H9 (cell line): ENCODE measurements around the gene PHF11. TPM values are rescaled to one million over a fixed set of nuclear protein-coding genes. Genes with fewer than 3 reads are reported as not detected.

ENCODE experiments used
- DNase-seq: peaks from one replicate; pipeline ENCODE4 v3.0.0-alpha.2; 2017
- H2AFZ ChIP-seq: one replicate; pipeline ENCODE4 v1.6.1; 2013; ENCODE audit warnings: mild to moderate bottlenecking, low read length, control low read depth, moderate library complexity
- H2AK5ac ChIP-seq: 2 replicates; pipeline ENCODE4 v1.6.1; 2013; ENCODE audit warnings: low read length, control low read depth, mixed read lengths; ENCODE audit not compliant: insufficient read length
- H2BK120ac ChIP-seq: one replicate; pipeline ENCODE4 v1.6.1; 2013; ENCODE audit warnings: low read depth, mild to moderate bottlenecking, low read length, control low read depth, inconsistent platforms; ENCODE audit not compliant: poor library complexity, severe bottlenecking
- H2BK12ac ChIP-seq: 2 replicates; pipeline ENCODE4 v1.6.1; 2013; ENCODE audit warnings: low read length, control low read depth, mixed read lengths, low read depth; ENCODE audit not compliant: insufficient read length
- H2BK15ac ChIP-seq: 2 replicates; pipeline ENCODE4 v1.6.1; 2013; ENCODE audit warnings: low read depth, low read length, control low read depth
- H2BK20ac ChIP-seq: one replicate; pipeline ENCODE4 v1.6.1; 2013; ENCODE audit warnings: low read depth, mild to moderate bottlenecking, low read length, control low read depth, inconsistent platforms; ENCODE audit not compliant: poor library complexity, severe bottlenecking
- H2BK5ac ChIP-seq: 2 replicates; pipeline ENCODE4 v1.6.1; 2013; ENCODE audit warnings: low read length, control low read depth, mixed read lengths; ENCODE audit not compliant: insufficient read length
- H3K14ac ChIP-seq: 2 replicates; pipeline ENCODE4 v1.6.1; 2013; ENCODE audit warnings: low read length, control low read depth; ENCODE audit not compliant: insufficient read depth
- H3K18ac ChIP-seq: 2 replicates; pipeline ENCODE4 v1.6.1; 2013; ENCODE audit warnings: low read depth, mild to moderate bottlenecking, mixed read lengths, low read length, control low read depth; ENCODE audit not compliant: insufficient read length
- H3K23ac ChIP-seq: 2 replicates; pipeline ENCODE4 v1.6.1; 2013; ENCODE audit warnings: low read length, control low read depth, mixed read lengths, low read depth; ENCODE audit not compliant: insufficient read length
- H3K23me2 ChIP-seq: 2 replicates; pipeline ENCODE4 v1.6.1; 2013; ENCODE audit warnings: low read depth, mild to moderate bottlenecking, mixed read lengths, low read length, control low read depth; ENCODE audit not compliant: insufficient read length, poor library complexity, severe bottlenecking
- H3K27ac ChIP-seq: 2 replicates; pipeline ENCODE4 v1.5.1; 2013; ENCODE audit warnings: low read length, control low read depth, mixed read lengths, low read depth; ENCODE audit not compliant: insufficient read length
- H3K27me3 ChIP-seq: 2 replicates; pipeline ENCODE4 v1.6.1; 2013; ENCODE audit warnings: low read length, control low read depth, inconsistent platforms; ENCODE audit not compliant: insufficient read depth
- H3K4ac ChIP-seq: 2 replicates; pipeline ENCODE4 v1.6.1; 2013; ENCODE audit warnings: low read depth, mild to moderate bottlenecking, control low read depth, inconsistent platforms, low read length, moderate library complexity
- H3K4me1 ChIP-seq: 2 replicates; pipeline ENCODE4 v1.6.1; 2013; ENCODE audit warnings: low read length, control low read depth, inconsistent platforms; ENCODE audit not compliant: insufficient read depth
- H3K4me2 ChIP-seq: 2 replicates; pipeline ENCODE4 v1.6.1; 2013; ENCODE audit warnings: low read length, control low read depth, mixed read lengths; ENCODE audit not compliant: insufficient read length, insufficient read depth
- H3K56ac ChIP-seq: 2 replicates; pipeline ENCODE4 v1.6.1; 2013; ENCODE audit warnings: low read depth, mild to moderate bottlenecking, mixed read lengths, low read length, control low read depth; ENCODE audit not compliant: insufficient read length
- H3K79me1 ChIP-seq: 2 replicates; pipeline ENCODE4 v1.6.1; 2013; ENCODE audit warnings: low read depth, mild to moderate bottlenecking, moderate library complexity, low read length, control low read depth, inconsistent platforms; ENCODE audit not compliant: insufficient read depth, poor library complexity, severe bottlenecking
- H3K79me2 ChIP-seq: 2 replicates; pipeline ENCODE4 v1.6.1; 2013; ENCODE audit warnings: low read length, control low read depth, inconsistent platforms; ENCODE audit not compliant: insufficient read depth
- H3K9ac ChIP-seq: 2 replicates; pipeline ENCODE4 v1.6.1; 2013; ENCODE audit warnings: low read length, control low read depth, mixed read lengths; ENCODE audit not compliant: insufficient read length; ENCODE audit errors: extremely low read depth
- H3K9me3 ChIP-seq: one replicate; pipeline ENCODE4 v1.6.1; 2013; ENCODE audit warnings: low read depth, low read length, inconsistent platforms; ENCODE audit not compliant: control insufficient read depth
- H3T11ph ChIP-seq: one replicate; pipeline ENCODE4 v1.6.1; 2013; ENCODE audit warnings: mild to moderate bottlenecking, low read length, control low read depth, inconsistent platforms
- H4K20me1 ChIP-seq: one replicate; pipeline ENCODE4 v1.6.1; 2013; ENCODE audit not compliant: control insufficient read depth, insufficient read length, insufficient read depth
- H4K5ac ChIP-seq: 2 replicates; pipeline ENCODE4 v1.6.1; 2013; ENCODE audit warnings: low read depth, mild to moderate bottlenecking, mixed read lengths, low read length, control low read depth; ENCODE audit not compliant: insufficient read length
- H4K8ac ChIP-seq: replicated peaks from 2 replicates; pipeline ENCODE4 v1.6.1; 2013; ENCODE audit warnings: low read length, control low read depth, mixed read lengths, low read depth; ENCODE audit not compliant: insufficient read length
- H4K91ac ChIP-seq: 2 replicates; pipeline ENCODE4 v1.6.1; 2013; ENCODE audit warnings: low read depth, mild to moderate bottlenecking, moderate library complexity, mixed read lengths, low read length, control low read depth; ENCODE audit not compliant: insufficient read length
- H3K27ac Mint-ChIP-seq, 3 experiments: 2 replicates in 2 of 3; 3 replicates in 1 of 3; pipeline ENCODE4 v1.8.0; 2020 to 2021; ENCODE audit warnings: mixed read lengths in 3 of 3, mild to moderate bottlenecking in 1 of 3, moderate library complexity in 1 of 3
- H3K27me3 Mint-ChIP-seq: 2 replicates; pipeline ENCODE4 v1.8.0; 2021; ENCODE audit warnings: low read depth, mild to moderate bottlenecking, moderate library complexity, mixed read lengths
- H3K36me3 Mint-ChIP-seq, 3 experiments: 2 replicates in 2 of 3; 3 replicates in 1 of 3; pipeline ENCODE4 v1.8.0; 2020 to 2021; ENCODE audit warnings: low read depth in 3 of 3, mixed read lengths in 3 of 3; ENCODE audit not compliant: insufficient read depth in 1 of 3
- H3K4me1 Mint-ChIP-seq, 2 experiments: 2 replicates each; pipeline ENCODE4 v1.8.0; 2020; ENCODE audit warnings: mixed read lengths in 2 of 2
- H3K4me3 Mint-ChIP-seq, 2 experiments: 2 replicates in 1 of 2; 3 replicates in 1 of 2; pipeline ENCODE4 v1.8.0; 2020 to 2021; ENCODE audit warnings: mild to moderate bottlenecking in 2 of 2, mixed read lengths in 2 of 2, moderate library complexity in 1 of 2
- H3K9me3 Mint-ChIP-seq, 2 experiments: 2 replicates in 1 of 2; 3 replicates in 1 of 2; pipeline ENCODE4 v1.8.0; 2020; ENCODE audit warnings: mild to moderate bottlenecking in 2 of 2, mixed read lengths in 2 of 2, moderate library complexity in 1 of 2
- CTCF ChIP-seq: fragments of 200-600 bp; sonication (generic); conservative IDR thresholded peaks from 3 replicates; pipeline ENCODE4 v1.8.0; 2021; ENCODE audit warnings: antibody characterized with exemption, mild to moderate bottlenecking
- WGBS: extraction: QIAGEN DNeasy Blood & Tissue Kit; methylation state at CpG from one replicate; pipeline ENCODE4 v1.1.7; 2013; ENCODE audit warnings: missing lambda C conversion rate, low lambda C conversion rate, mixed read lengths; ENCODE audit not compliant: insufficient read length; ENCODE audit errors: extremely low coverage; 5-methylcytosine and 5-hydroxymethylcytosine counted together
- total RNA-seq: library from RNA; stranded (reverse); gene quantifications from 2 replicates; pipeline ENCODE4 v1.2.1, GENCODE V29; 2021

PHF11 gene
- total RNA-seq, 1 experiment from 2014 or later: 13.5 TPM

- H4K5ac ChIP-seq: no peak overlapping the region
- H3K79me2 ChIP-seq: no peaks in the 10 kb centered on the region
- no peak overlapping the region for H3K4me3 Mint-ChIP-seq
- no peak overlapping the region for H3K23ac ChIP-seq
- H2BK120ac ChIP-seq: no peak overlapping the region
- no CpG with 5 or more reads among the region's 5 CpGs for WGBS
- H3T11ph ChIP-seq: no peak overlapping the region
- no peaks in the 10 kb centered on the region for H4K20me1 ChIP-seq
- H3K18ac ChIP-seq: no peak overlapping the region
- H3K23me2 ChIP-seq: no peaks in the 10 kb centered on the region
- no peak overlapping the region for H2AK5ac ChIP-seq
- H3K14ac ChIP-seq: no peak overlapping the region
- peaks cover 18% of the 10 kb centered on the region for H3K9me3 ChIP-seq
- H2BK15ac ChIP-seq: no peak overlapping the region
- no peak overlapping the region for H4K91ac ChIP-seq
- peaks cover 27% of the 10 kb centered on the region in 2 experiments for H3K9me3 Mint-ChIP-seq
- no peak overlapping the region for H3K4me2 ChIP-seq
- no peak overlapping the region for H3K27ac ChIP-seq
- H3K4me1 Mint-ChIP-seq: no peaks in the 10 kb centered on the region
- no peak overlapping the region for H3K4ac ChIP-seq
- no peak overlapping the region for H2BK12ac ChIP-seq
- H3K4me1 ChIP-seq: no peaks in the 10 kb centered on the region
- H3K36me3 Mint-ChIP-seq: peaks cover 35 to 40% (median 38%) of the 10 kb centered on the region in 3 experiments
- H2AFZ ChIP-seq: no peak overlapping the region
- no peak overlapping the region for H2BK20ac ChIP-seq
- no peak overlapping the region for H3K27ac Mint-ChIP-seq
- no peaks in the 10 kb centered on the region for H3K27me3 ChIP-seq
- no peak overlapping the region for H4K8ac ChIP-seq
- TF ChIP-seq CTCF: no peak
- DNase-seq: no peak
- H3K56ac ChIP-seq: no peak overlapping the region
- H3K79me1 ChIP-seq: no peaks in the 10 kb centered on the region
- H2BK5ac ChIP-seq: no peak overlapping the region
- H3K27me3 Mint-ChIP-seq: no peaks in the 10 kb centered on the region
- no peak overlapping the region for H3K9ac ChIP-seq
Observed at GRCh38 chr13:49466292-49466838, 29.4 kb upstream of the PHF11 start.
